ENCODE data around the gene ACER2.

Gene ACER2

GRCh38 chr9:19470567-19470966 lies 61.8 kb downstream of the ACER2 start:
- Histone ChIP-seq H4K20me1 (ENCODE audit: insufficient read depth, low read length) (no peaks in the 10 kb centered on the region), H3K4me3 (ENCODE audit: low read depth, low read length, poor library complexity, severe bottlenecking) (no peak overlapping the region), H3K36me3 (ENCODE audit: insufficient read depth, low read length) (no peaks in the 10 kb centered on the region), H3K79me2 (ENCODE audit: insufficient read depth, low read length) (no peaks in the 10 kb centered on the region), H2AFZ (ENCODE audit: low read length) (no peak overlapping the region), H3F3A (ENCODE audit: insufficient read depth, low read length) (no peaks in the 10 kb centered on the region), H3K9ac (ENCODE audit: low read length) (no peak overlapping the region), H3K9me3 (ENCODE audit: low read length) (no peaks in the 10 kb centered on the region), H3K27me3 (ENCODE audit: insufficient read depth, low read length) (no peaks in the 10 kb centered on the region), H3K27ac (ENCODE audit: low read depth, low read length, poor library complexity, severe bottlenecking) (no peak overlapping the region), H3K9me2 (ENCODE audit: low read depth, low read length) (no peaks in the 10 kb centered on the region), H3K4me2 (ENCODE audit: low read length) (no peak overlapping the region), H3K4me1 (ENCODE audit: insufficient read depth, low read length, severe bottlenecking) (no peaks in the 10 kb centered on the region)
- TF ChIP-seq CTCF (IDR thresholded peaks at IDR 0.05; ENCODE audit: low read length): no peak
- no peak for TF ChIP-seq EZH2 (IDR thresholded peaks at IDR 0.05; ENCODE audit: borderline replicate concordance, low read length)

- TF ChIP-seq CTCF (IDR thresholded peaks at IDR 0.05; ENCODE audit: low read length): no peak
- TF ChIP-seq EZH2 (IDR thresholded peaks at IDR 0.05; ENCODE audit: borderline replicate concordance, low read length): no peak
- Histone ChIP-seq H3K4me3 (ENCODE audit: low read depth, low read length, poor library complexity, severe bottlenecking) (no peak overlapping the region), H2AFZ (ENCODE audit: low read length) (no peak overlapping the region), H3K4me1 (ENCODE audit: insufficient read depth, low read length, severe bottlenecking) (no peaks in the 10 kb centered on the region), H3K79me2 (ENCODE audit: insufficient read depth, low read length) (no peaks in the 10 kb centered on the region), H4K20me1 (ENCODE audit: insufficient read depth, low read length) (no peaks in the 10 kb centered on the region), H3K9ac (ENCODE audit: low read length) (no peak overlapping the region), H3K27me3 (ENCODE audit: insufficient read depth, low read length) (no peaks in the 10 kb centered on the region), H3K27ac (ENCODE audit: low read depth, low read length, poor library complexity, severe bottlenecking) (no peak overlapping the region), H3K9me3 (ENCODE audit: low read length) (no peaks in the 10 kb centered on the region), H3F3A (ENCODE audit: insufficient read depth, low read length) (no peaks in the 10 kb centered on the region), H3K9me2 (ENCODE audit: low read depth, low read length) (no peaks in the 10 kb centered on the region), H3K36me3 (ENCODE audit: insufficient read depth, low read length) (no peaks in the 10 kb centered on the region), H3K4me2 (ENCODE audit: low read length) (no peak overlapping the region)
These were observed 62.3 kb downstream of the ACER2 start for GRCh38 chr9:19470981-19471650.

GRCh38 chr9:19471737-19472648 lies 63.2 kb downstream of the ACER2 start:
- peak; percentile 91 for TF ChIP-seq CTCF (IDR thresholded peaks at IDR 0.05; ENCODE audit: low read length)
- TF ChIP-seq EZH2 (IDR thresholded peaks at IDR 0.05; ENCODE audit: borderline replicate concordance, low read length): no peak
- Histone ChIP-seq H3K4me2 (ENCODE audit: low read length) (no peak overlapping the region), H3K9ac (ENCODE audit: low read length) (no peak overlapping the region), H3K9me3 (ENCODE audit: low read length) (no peaks in the 10 kb centered on the region), H3K4me1 (ENCODE audit: insufficient read depth, low read length, severe bottlenecking) (no peaks in the 10 kb centered on the region), H2AFZ (ENCODE audit: low read length) (no peak overlapping the region), H3K4me3 (ENCODE audit: low read depth, low read length, poor library complexity, severe bottlenecking) (no peak overlapping the region), H3K9me2 (ENCODE audit: low read depth, low read length) (no peaks in the 10 kb centered on the region), H4K20me1 (ENCODE audit: insufficient read depth, low read length) (no peaks in the 10 kb centered on the region), H3K27ac (ENCODE audit: low read depth, low read length, poor library complexity, severe bottlenecking) (no peak overlapping the region), H3K27me3 (ENCODE audit: insufficient read depth, low read length) (no peaks in the 10 kb centered on the region), H3K79me2 (ENCODE audit: insufficient read depth, low read length) (no peaks in the 10 kb centered on the region), H3K36me3 (ENCODE audit: insufficient read depth, low read length) (no peaks in the 10 kb centered on the region), H3F3A (ENCODE audit: insufficient read depth, low read length) (no peaks in the 10 kb centered on the region)
